ENCODE data around the gene HDAC10. TPM values are rescaled to one million over a fixed set of nuclear protein-coding genes. Genes with fewer than 3 reads are reported as not detected.
A peak's percentile ranks its signal among the peaks of the same experiment; 100 is the strongest.

HDAC10 gene
- total RNA-seq, 1 experiment from 2014 or later: 71.3 TPM

GRCh38 chr22:50267591-50268390, 16.7 kb upstream of the HDAC10 start:
- in situ Hi-C loops (cut with HindIII; ENCODE audit: low pct_unique_long_range_greater_than_20kb, low sequenced_read_pairs): no loop called here
- no peaks in the 10 kb centered on the region for H3K36me3 ChIP-seq (ENCODE audit: control insufficient read depth, insufficient read depth, low read length)
- CTCF ChIA-PET: no interaction called here
- peaks cover 18% of the 10 kb centered on the region for H3K4me1 ChIP-seq (ENCODE audit: control insufficient read depth, insufficient read depth, low read length)
- intact Hi-C loops (cut with micrococcal nuclease; ENCODE audit: unreplicated experiment): no loop called here
- no peaks in the 10 kb centered on the region for H3K27me3 ChIP-seq (ENCODE audit: control insufficient read depth, insufficient read depth, low read length)
- H3K9me3 ChIP-seq (ENCODE audit: control insufficient read depth, insufficient read depth, low read depth, low read length): no peaks in the 10 kb centered on the region
- TF ChIP-seq POLR2AphosphoS5 (IDR thresholded peaks at IDR 0.05; ENCODE audit: low read depth, low read length): no peak
- TF ChIP-seq SIN3A (IDR thresholded peaks at IDR 0.05; ENCODE audit: borderline replicate concordance, insufficient read depth, low read depth, low read length): no peak
- TF ChIP-seq CTCF (IDR thresholded peaks at IDR 0.05): no peak
- no peak for TF ChIP-seq REST (IDR thresholded peaks at IDR 0.05; ENCODE audit: insufficient read depth in 1 of 2, low read depth in 2 of 2, low read length in 1 of 2)
- TF ChIP-seq TCF7L2 (IDR thresholded peaks at IDR 0.05; ENCODE audit: low read depth, low read length): no peak
- H3K4me3 ChIP-seq (ENCODE audit: low read depth in 2 of 2, low read length in 2 of 2): no peak overlapping the region; a peak in 1 of 4 replicates
- peak overlapping the region; percentile 48; the same call in 1 of the 2 replicates for H3K27ac ChIP-seq (ENCODE audit: low read length)
- ATAC-seq: no peak
- BruUV-seq (replicated peaks): no TSS peak
- POLR2A ChIA-PET: no interaction called here
- no peak for DNase-seq (ENCODE audit: low read depth, low spot score)

- Histone ChIP-seq H3K9me3 (ENCODE audit: control insufficient read depth, insufficient read depth, low read depth, low read length) (no peaks in the 10 kb centered on the region), H3K4me1 (ENCODE audit: control insufficient read depth, insufficient read depth, low read length) (peaks cover 20% of the 10 kb centered on the region), H3K4me3 (ENCODE audit: low read depth in 2 of 2, low read length in 2 of 2) (no peak overlapping the region), H3K27ac (ENCODE audit: low read length) (no peak overlapping the region), H3K27me3 (ENCODE audit: control insufficient read depth, insufficient read depth, low read length) (no peaks in the 10 kb centered on the region), H3K36me3 (ENCODE audit: control insufficient read depth, insufficient read depth, low read length) (no peaks in the 10 kb centered on the region)
- ATAC-seq (no peak), DNase-seq (ENCODE audit: low read depth, low spot score) (no peak)
- in situ Hi-C loops (cut with HindIII; ENCODE audit: low pct_unique_long_range_greater_than_20kb, low sequenced_read_pairs) (no loop called here), intact Hi-C loops (cut with micrococcal nuclease; ENCODE audit: unreplicated experiment) (no loop called here)
- ChIA-PET CTCF (no interaction called here), POLR2A (no interaction called here)
- TF ChIP-seq TCF7L2 (IDR thresholded peaks at IDR 0.05; ENCODE audit: low read depth, low read length): no peak
- TF ChIP-seq POLR2AphosphoS5 (IDR thresholded peaks at IDR 0.05; ENCODE audit: low read depth, low read length): no peak
- no peak for TF ChIP-seq REST (IDR thresholded peaks at IDR 0.05; ENCODE audit: insufficient read depth in 1 of 2, low read depth in 2 of 2, low read length in 1 of 2)
- TF ChIP-seq CTCF (IDR thresholded peaks at IDR 0.05): no peak
- no peak for TF ChIP-seq SIN3A (IDR thresholded peaks at IDR 0.05; ENCODE audit: borderline replicate concordance, insufficient read depth, low read depth, low read length)
- no TSS peak for BruUV-seq (replicated peaks)
Observed at GRCh38 chr22:50266994-50267393, 15.9 kb upstream of the HDAC10 start.
